SK-MEL-5 (cell line): Measurements from ENCODE around the gene PRDM7. TPM values are rescaled to one million over a fixed set of nuclear protein-coding genes. Genes with fewer than 3 reads are reported as not detected.
A peak's percentile ranks its signal among the peaks of the same experiment; 100 is the strongest.

Source experiments
- DNase-seq: peaks from one replicate; pipeline ENCODE4 v3.0.0-alpha.2; 2016; ENCODE audit warnings: low read depth, low spot score
- in situ Hi-C: cut with HindIII; loops from 2 replicates; pipeline ENCODE4 v1.10.0; 2016; ENCODE audit warnings: low sequenced_read_pairs, high pct_unique_total_duplicates, low pct_unique_long_range_greater_than_20kb
- total RNA-seq: library from RNA; depleted of rRNA; stranded (reverse); fragments of >200 nt; shearing (Covaris generic); gene quantifications from 2 replicates; pipeline ENCODE4 v1.2.3, GENCODE V29; 2014

PRDM7 gene
- total RNA-seq, 1 experiment from 2014 or later = 4.1 TPM

- DNase-seq = no peak
- in situ Hi-C loops = no loop called here
These were observed 30.8 kb downstream of the PRDM7 start for GRCh38 chr16:90046122-90046970.

GRCh38 chr16:90044111-90044551 lies 33.0 kb downstream of the PRDM7 start:
- in situ Hi-C loops = no loop called here
- no peak for DNase-seq

- in situ Hi-C loops = no loop called here
These were observed 33.6 kb downstream of the PRDM7 start for GRCh38 chr16:90043526-90043925.

GRCh38 chr16:90042946-90043514 lies 34.1 kb downstream of the PRDM7 start:
- no peak for DNase-seq
- in situ Hi-C loops = no loop called here

More at GRCh38 chr16:90043526-90043925, 33.6 kb downstream of the PRDM7 start:
- DNase-seq = no peak

- in situ Hi-C loops = no loop called here
- no peak for DNase-seq
These were observed 35.1 kb downstream of the PRDM7 start for GRCh38 chr16:90041896-90042473.

- in situ Hi-C loops = no loop called here
- DNase-seq = no peak
These were observed 36.7 kb downstream of the PRDM7 start for GRCh38 chr16:90040152-90041023.

GRCh38 chr16:90037276-90037675 lies 39.9 kb downstream of the PRDM7 start:
- DNase-seq = no peak
- in situ Hi-C loops = no loop called here

- in situ Hi-C loops = no loop called here
- peak; percentile 94 for DNase-seq
These were observed 41.2 kb downstream of the PRDM7 start for GRCh38 chr16:90035902-90036301.

GRCh38 chr16:90034504-90034903 lies 42.6 kb downstream of the PRDM7 start:
- no peak for DNase-seq
- in situ Hi-C loops = no loop called here

GRCh38 chr16:90033387-90033786 lies 43.7 kb downstream of the PRDM7 start:
- in situ Hi-C loops = no loop called here
- DNase-seq = no peak

- DNase-seq = peak; percentile 27
- in situ Hi-C loops = no loop called here
These were observed 44.3 kb downstream of the PRDM7 start for GRCh38 chr16:90032674-90033331.

- DNase-seq = peak; percentile 22
- in situ Hi-C loops = no loop called here
These were observed 45.0 kb downstream of the PRDM7 start for GRCh38 chr16:90031931-90032673.

- in situ Hi-C loops = no loop called here
- DNase-seq = no peak
These were observed 45.8 kb downstream of the PRDM7 start for GRCh38 chr16:90031186-90031930.

GRCh38 chr16:90028985-90029384 lies 48.1 kb downstream of the PRDM7 start:
- no peak for DNase-seq
- in situ Hi-C loops = no loop called here

- in situ Hi-C loops = no loop called here
- no peak for DNase-seq
These were observed 49.5 kb downstream of the PRDM7 start for GRCh38 chr16:90027611-90028010.

GRCh38 chr16:90026135-90026534 lies 51.0 kb downstream of the PRDM7 start:
- in situ Hi-C loops = no loop called here
- DNase-seq = no peak
